H1 (cell line): ENCODE measurements around the gene SHTN1. TPM values are rescaled to one million over a fixed set of nuclear protein-coding genes. Genes with fewer than 3 reads are reported as not detected.

ENCODE experiments used
- CTCF ChIA-PET: fragments of 300-600 bp; sonication (Branson Sonifier 250); formaldehyde crosslinking; loops from one replicate; lab custom pipeline; 2021; ENCODE audit not compliant: partially characterized antibody; lab: Charles Lee
- POLR2A ChIA-PET: fragments of 300-600 bp; sonication (Branson Sonifier 250); formaldehyde crosslinking; loops from one replicate; lab custom pipeline; 2021; ENCODE audit warnings: inconsistent platforms; ENCODE audit not compliant: partially characterized antibody; lab: Charles Lee
- DNase-seq, 2 experiments: peaks; one replicate each; pipeline versions ENCODE4 v3.0.0 to v3.0.0-alpha.2; 2010 to 2022; ENCODE audit warnings: low spot score in 2 of 2, low read depth in 1 of 2, mixed read lengths in 1 of 2
- FAIRE-seq: peaks from 2 replicates; lab custom pipeline; 2011; peaks lifted over from hg19 to GRCh38; lab: Jason Lieb, UNC
- H2AFZ ChIP-seq: 2 replicates; pipeline ENCODE4 v1.8.1; 2012; ENCODE audit warnings: low read length, inconsistent platforms
- H2AK5ac ChIP-seq: 2 replicates; pipeline ENCODE4 v1.6.1; 2013; ENCODE audit warnings: low read depth, low read length
- H2BK120ac ChIP-seq: replicated peaks from 2 replicates; pipeline ENCODE3; 2013; ENCODE audit warnings: low read depth, low read length, inconsistent platforms
- H2BK12ac ChIP-seq: 2 replicates; pipeline ENCODE4 v1.6.1; 2013; ENCODE audit warnings: low read depth, low read length
- H2BK15ac ChIP-seq: 2 replicates; pipeline ENCODE4 v1.6.1; 2013; ENCODE audit warnings: low read length
- H2BK20ac ChIP-seq: 2 replicates; pipeline ENCODE4 v1.6.1; 2013; ENCODE audit warnings: low read length
- H2BK5ac ChIP-seq: 2 replicates; pipeline ENCODE4 v1.6.1; 2013; ENCODE audit warnings: low read depth, low read length
- H3K14ac ChIP-seq: 2 replicates; pipeline ENCODE4 v1.6.1; 2013; ENCODE audit warnings: inconsistent platforms; ENCODE audit not compliant: insufficient read length
- H3K18ac ChIP-seq: 2 replicates; pipeline ENCODE4 v1.6.1; 2013; ENCODE audit warnings: low read length; ENCODE audit errors: extremely low read depth
- H3K23ac ChIP-seq: 2 replicates; pipeline ENCODE4 v1.6.1; 2013; ENCODE audit warnings: inconsistent platforms; ENCODE audit not compliant: insufficient read length
- H3K23me2 ChIP-seq: 2 replicates; pipeline ENCODE4 v1.6.1; 2013; ENCODE audit warnings: low read depth, low read length
- H3K27ac ChIP-seq: 2 replicates; pipeline ENCODE4 v1.6.1; 2011; ENCODE audit warnings: low read depth, low read length, inconsistent platforms
- H3K27me3 ChIP-seq, 4 experiments: replicated peaks in 1 of 4; 1 replicate in 1 of 4; 2 replicates in 3 of 4; pipeline versions ENCODE4 v1.6.1 to v1.8.1; 2011 to 2013; ENCODE audit warnings: low read length in 3 of 4, mild to moderate bottlenecking in 3 of 4, inconsistent platforms in 2 of 4, mixed read lengths in 2 of 4, moderate library complexity in 1 of 4; ENCODE audit not compliant: control insufficient read depth in 3 of 4, insufficient read depth in 3 of 4; ENCODE audit errors: extremely low read depth in 1 of 4
- H3K36me3 ChIP-seq, 4 experiments: 2 replicates each; pipeline versions ENCODE4 v1.6.1 to v1.8.1; 2011 to 2013; ENCODE audit warnings: mild to moderate bottlenecking in 4 of 4, low read length in 3 of 4, moderate library complexity in 2 of 4, control low read depth in 1 of 4, inconsistent platforms in 1 of 4; ENCODE audit not compliant: insufficient read depth in 4 of 4, control insufficient read depth in 2 of 4
- H3K4ac ChIP-seq: replicated peaks from 2 replicates; pipeline ENCODE3; 2013; ENCODE audit warnings: low read length, low read depth, mixed read lengths, inconsistent platforms; ENCODE audit not compliant: insufficient read length
- H3K4me1 ChIP-seq, 4 experiments: replicated peaks in 1 of 4; 1 replicate in 1 of 4; 2 replicates in 3 of 4; pipeline versions ENCODE4 v1.6.1 to v1.8.1; 2011 to 2013; ENCODE audit warnings: low read length in 3 of 4, inconsistent platforms in 2 of 4, mixed read lengths in 1 of 4; ENCODE audit not compliant: insufficient read depth in 4 of 4, control insufficient read depth in 3 of 4
- H3K4me2 ChIP-seq, 2 experiments: 2 replicates each; pipeline versions ENCODE4 v1.6.1 to v1.8.1; 2011 to 2013; ENCODE audit warnings: low read depth in 2 of 2, low read length in 2 of 2, control low read depth in 1 of 2, inconsistent platforms in 1 of 2, mild to moderate bottlenecking in 1 of 2; ENCODE audit not compliant: insufficient read depth in 1 of 2
- H3K4me3 ChIP-seq, 4 experiments: fragments of 200-600, 300-600 bp in 1 of 4; sonication (generic), shearing (Covaris generic), sonication (Bioruptor Twin) in 1 of 4; 2 replicates each; pipeline versions ENCODE4 v1.5.1 to v1.8.1; 2011 to 2016; ENCODE audit warnings: low read length in 4 of 4, low read depth in 3 of 4, control low read depth in 2 of 4, inconsistent platforms in 2 of 4, mild to moderate bottlenecking in 2 of 4, mixed read lengths in 1 of 4, moderate library complexity in 1 of 4; ENCODE audit not compliant: insufficient read depth in 2 of 4; ENCODE audit errors: extremely low read depth in 1 of 4
- H3K56ac ChIP-seq: replicated peaks from 2 replicates; pipeline ENCODE3; 2013; ENCODE audit warnings: low read depth, mild to moderate bottlenecking, mixed read lengths, low read length, inconsistent platforms; ENCODE audit not compliant: insufficient read length
- H3K79me1 ChIP-seq: 2 replicates; pipeline ENCODE4 v1.6.1; 2013; ENCODE audit warnings: low read depth, low read length, control low read depth
- H3K79me2 ChIP-seq, 2 experiments: 2 replicates each; pipeline versions ENCODE4 v1.6.1 to v1.8.1; 2012 to 2013; ENCODE audit warnings: low read length in 2 of 2, mild to moderate bottlenecking in 2 of 2, inconsistent platforms in 1 of 2; ENCODE audit not compliant: insufficient read depth in 2 of 2, control insufficient read depth in 1 of 2
- H3K9ac ChIP-seq, 4 experiments: replicated peaks in 1 of 4; 1 replicate in 1 of 4; 2 replicates in 3 of 4; pipeline versions ENCODE4 v1.6.1 to v1.8.1; 2011 to 2013; ENCODE audit warnings: low read depth in 3 of 4, low read length in 3 of 4, control low read depth in 2 of 4, mild to moderate bottlenecking in 2 of 4, moderate library complexity in 2 of 4, inconsistent platforms in 1 of 4; ENCODE audit errors: extremely low read depth in 1 of 4
- H3K9me3 ChIP-seq, 2 experiments: 2 replicates each; pipeline versions ENCODE4 v1.6.1 to v1.8.1; 2012 to 2013; ENCODE audit warnings: mild to moderate bottlenecking in 2 of 2, moderate library complexity in 2 of 2, control low read depth in 1 of 2, inconsistent platforms in 1 of 2, low read depth in 1 of 2, low read length in 1 of 2, mixed read lengths in 1 of 2; ENCODE audit not compliant: insufficient read depth in 2 of 2
- H4K20me1 ChIP-seq, 2 experiments: replicated peaks in 1 of 2; 2 replicates each; pipeline versions ENCODE3 to v1.8.1; 2011 to 2013; ENCODE audit warnings: inconsistent platforms in 2 of 2, low read length in 2 of 2, mild to moderate bottlenecking in 1 of 2; ENCODE audit not compliant: insufficient read depth in 2 of 2, control insufficient read depth in 1 of 2
- H4K5ac ChIP-seq: 2 replicates; pipeline ENCODE4 v1.6.1; 2013; ENCODE audit warnings: low read length, low read depth, mixed read lengths, inconsistent platforms; ENCODE audit not compliant: insufficient read length
- H4K8ac ChIP-seq: 2 replicates; pipeline ENCODE4 v1.8.0; 2013; ENCODE audit warnings: mild to moderate bottlenecking, moderate library complexity, low read length, inconsistent platforms; ENCODE audit not compliant: insufficient read depth; ENCODE audit errors: extremely low read depth
- H4K91ac ChIP-seq: replicated peaks from 2 replicates; pipeline ENCODE3; 2013; ENCODE audit warnings: low read length, mixed read lengths, inconsistent platforms; ENCODE audit not compliant: insufficient read length
- ATF3 ChIP-seq: IDR thresholded peaks from 2 replicates; pipeline ENCODE4 v1.6.1; 2011; ENCODE audit warnings: low read depth, mild to moderate bottlenecking, low read length; ENCODE audit not compliant: insufficient read depth
- CHD1 ChIP-seq: IDR thresholded peaks from 2 replicates; pipeline ENCODE4 v1.6.1; 2012; ENCODE audit warnings: low read depth, low read length, improper control_type of control experiment
- CTCF ChIP-seq, 3 experiments: IDR thresholded peaks; 1 replicate in 2 of 3; 2 replicates in 1 of 3; pipeline versions ENCODE4 v1.5.1 to v1.6.1; 2011; ENCODE audit warnings: low read length in 3 of 3, mild to moderate bottlenecking in 3 of 3, inconsistent platforms in 2 of 3, low read depth in 1 of 3, moderate library complexity in 1 of 3; ENCODE audit not compliant: insufficient read depth in 1 of 3; ENCODE audit errors: control extremely low read depth in 1 of 3
- EGR1 ChIP-seq: IDR thresholded peaks from 2 replicates; pipeline ENCODE4 v1.6.1; 2011; ENCODE audit warnings: low read depth, low read length, borderline replicate concordance
- KDM5A ChIP-seq: fragments of 200-600 bp; IDR thresholded peaks from 2 replicates; pipeline ENCODE4 v1.7.1; 2012; ENCODE audit warnings: mild to moderate bottlenecking, low read length, inconsistent platforms, mixed read lengths
- NANOG ChIP-seq: IDR thresholded peaks from 2 replicates; pipeline ENCODE4 v1.6.1; 2011; ENCODE audit warnings: low read length, low read depth, mild to moderate bottlenecking, inconsistent platforms; ENCODE audit not compliant: insufficient read depth, poor library complexity, severe bottlenecking
- SAP30 ChIP-seq: fragments of 300-600 bp; sonication (generic); IDR thresholded peaks from 2 replicates; pipeline ENCODE4 v1.7.1; 2012; ENCODE audit warnings: low read length, moderate library complexity, mild to moderate bottlenecking, inconsistent platforms; ENCODE audit not compliant: insufficient read depth, insufficient replicate concordance
- SP4 ChIP-seq: IDR thresholded peaks from 2 replicates; pipeline ENCODE4 v1.6.1; 2012; ENCODE audit warnings: low read length, inconsistent platforms
- TEAD4 ChIP-seq: IDR thresholded peaks from 2 replicates; pipeline ENCODE4 v1.6.1; 2012; ENCODE audit warnings: low read depth, low read length, inconsistent platforms, mixed read lengths
- WGBS, 2 experiments: shearing (Covaris generic) in 1 of 2; methylation state at CpG; one replicate each; pipeline versions ENCODE4 v1.1.6 to v1.1.7; 2013 to 2015; ENCODE audit warnings: low lambda C conversion rate in 2 of 2, mixed read lengths in 2 of 2, inconsistent platforms in 1 of 2, low coverage in 1 of 2, missing lambda C conversion rate in 1 of 2; ENCODE audit not compliant: insufficient replicate concordance in 2 of 2, insufficient coverage in 1 of 2, insufficient read length in 1 of 2; ENCODE audit errors: extremely low coverage in 1 of 2, missing lambda C conversion rate in 1 of 2; 5-methylcytosine and 5-hydroxymethylcytosine counted together
- polyA plus RNA-seq, 7 experiments: library from polyadenylated mRNA; depleted of rRNA in 3 of 7; stranded (reverse) in 5 of 7; unstranded in 2 of 7; fragments of >200 nt in 5 of 7; fragments of 200-250 nt in 2 of 7; gene quantifications; 1 replicate in 5 of 7; 2 replicates in 1 of 7; 4 replicates in 1 of 7; pipeline versions ENCODE4 v1.2.1 to v1.2.3, GENCODE V29; 2011 to 2013; ENCODE audit warnings: missing spikeins in 2 of 7, mixed read lengths in 2 of 7
- total RNA-seq: library from RNA; stranded (reverse); fragmentation: NEBNext Ultra II Directional; extraction: Animal tissue kit (Norgen Biotek cat#: 25700); gene quantifications from 2 replicates; pipeline ENCODE4 v1.2.1, GENCODE V29; 2021

Gene SHTN1
- total and polyA plus RNA-seq, 2 of the 8 experiments (the other 6 are each of a cell fraction or from before 2014, with no cell fraction given), result 3.3 to 12.7 TPM

GRCh38 chr10:116882639-116883038 lies 122.3 kb downstream of the SHTN1 start:
- H3K9ac ChIP-seq, result no peak overlapping the region
- H3K79me1 ChIP-seq, result no peaks in the 10 kb centered on the region
- no peak overlapping the region for H3K14ac ChIP-seq
- H3K27ac ChIP-seq, result no peak overlapping the region
- no peak overlapping the region for H3K18ac ChIP-seq
- H2BK20ac ChIP-seq, result no peak overlapping the region
- 85% methylated on average over 2 of the region's 2 CpGs; no CpG with 5 or more reads in 1 of the 2 experiments for WGBS, 2 experiments
- H2BK12ac ChIP-seq, result no peak overlapping the region
- H3K4me3 ChIP-seq, result no peak overlapping the region
- no peaks in the 10 kb centered on the region for H3K36me3 ChIP-seq
- no peak overlapping the region for H3K4ac ChIP-seq
- FAIRE-seq, result no peak
- H2BK15ac ChIP-seq, result no peak overlapping the region
- H3K27me3 ChIP-seq, result no peaks in the 10 kb centered on the region
- CTCF ChIA-PET, result no interaction called here
- no peak overlapping the region for H3K4me2 ChIP-seq
- H4K91ac ChIP-seq, result no peak overlapping the region
- H2AK5ac ChIP-seq, result no peak overlapping the region
- no peak overlapping the region for H2AFZ ChIP-seq
- no peak overlapping the region for H3K23ac ChIP-seq
- no peak overlapping the region for H3K56ac ChIP-seq
- no peak overlapping the region for H2BK120ac ChIP-seq
- no peaks in the 10 kb centered on the region for H3K79me2 ChIP-seq
- no peak overlapping the region for H4K8ac ChIP-seq
- no peak overlapping the region for H4K5ac ChIP-seq
- POLR2A ChIA-PET, result no interaction called here
- no peaks in the 10 kb centered on the region for H3K23me2 ChIP-seq
- peaks cover 0 to 11% (median 7%) of the 10 kb centered on the region in 4 experiments; a peak in 4 of 7 replicates for H3K4me1 ChIP-seq
- H2BK5ac ChIP-seq, result no peak overlapping the region
- H4K20me1 ChIP-seq, result no peaks in the 10 kb centered on the region
- no peak for DNase-seq
- H3K9me3 ChIP-seq, result no peaks in the 10 kb centered on the region; a peak in 1 of 4 replicates
- TF ChIP-seq TEAD4, result no peak
- no peak for TF ChIP-seq NANOG
- TF ChIP-seq CHD1, result no peak
- no peak for TF ChIP-seq ATF3
- TF ChIP-seq KDM5A, result no peak
- TF ChIP-seq CTCF (IDR thresholded peaks at IDR 0.05; ENCODE audit: control extremely low read depth in 1 of 3, insufficient read depth in 1 of 3, low read depth in 1 of 3, low read length in 3 of 3), result no peak
- no peak for TF ChIP-seq SAP30
- TF ChIP-seq EGR1, result no peak
- no peak for TF ChIP-seq SP4
